GM18517 (cell line): ENCODE data around the gene TRAPPC3L.

Experiments used
- ATAC-seq: cut with Tn5 transposase; IDR thresholded peaks from one replicate; pipeline ENCODE4 v1.9.1; 2021; ENCODE audit warnings: mild to moderate bottlenecking, moderate library complexity; ENCODE audit not compliant: unreplicated experiment

Gene TRAPPC3L

GRCh38 chr6:116545651-116546050 is at the start of gene TRAPPC3L:
TSS of gene TRAPPC3L (minus strand) at chr6:116545684. CDS start at chr6:116545514, 170 bp downstream.
- ATAC-seq, result no peak

GRCh38 chr6:116595247-116595646 is 49.8 kb upstream of the TRAPPC3L start:
- no peak for ATAC-seq

GRCh38 chr6:116586738-116587137 is 41.3 kb upstream of the TRAPPC3L start:
- no peak for ATAC-seq

GRCh38 chr6:116586276-116586675 is 40.8 kb upstream of the TRAPPC3L start:
- no peak for ATAC-seq

GRCh38 chr6:116580198-116580597 is 34.7 kb upstream of the TRAPPC3L start:
- ATAC-seq, result no peak

- ATAC-seq, result no peak
Observed at GRCh38 chr6:116579143-116579542, 33.7 kb upstream of the TRAPPC3L start.

- ATAC-seq, result no peak
Observed at GRCh38 chr6:116578335-116578734, 32.9 kb upstream of the TRAPPC3L start.

- no peak for ATAC-seq
Observed at GRCh38 chr6:116577486-116577885, 32.0 kb upstream of the TRAPPC3L start.

GRCh38 chr6:116575227-116575626 is 29.7 kb upstream of the TRAPPC3L start:
- ATAC-seq, result no peak

- ATAC-seq, result no peak
Observed at GRCh38 chr6:116572162-116572561, 26.7 kb upstream of the TRAPPC3L start.

- ATAC-seq, result no peak
Observed at GRCh38 chr6:116571683-116572000, 26.2 kb upstream of the TRAPPC3L start.

GRCh38 chr6:116570856-116571682 is 25.6 kb upstream of the TRAPPC3L start, which contains the start of gene RWDD1:
TSS of gene RWDD1 (plus strand) at chr6:116571504. CDS start at chr6:116571583, 79 bp downstream.
- ATAC-seq, result peak; percentile 97

- ATAC-seq, result no peak
Observed at GRCh38 chr6:116568821-116569755, 23.6 kb upstream of the TRAPPC3L start.

- no peak for ATAC-seq
Observed at GRCh38 chr6:116568111-116568510, 22.6 kb upstream of the TRAPPC3L start.

- no peak for ATAC-seq
Observed at GRCh38 chr6:116564921-116565872, 19.7 kb upstream of the TRAPPC3L start.

GRCh38 chr6:116564311-116564710 is 18.8 kb upstream of the TRAPPC3L start:
- ATAC-seq, result no peak

- no peak for ATAC-seq
Observed at GRCh38 chr6:116563830-116564229, 18.3 kb upstream of the TRAPPC3L start.

GRCh38 chr6:116562614-116563013 is 17.1 kb upstream of the TRAPPC3L start:
- no peak for ATAC-seq

GRCh38 chr6:116562019-116562403 is 16.5 kb upstream of the TRAPPC3L start:
- ATAC-seq, result no peak

- peak; percentile 67 for ATAC-seq
Observed at GRCh38 chr6:116561377-116562018, 16.0 kb upstream of the TRAPPC3L start.
